IMR-90 (cell line): ENCODE results near the gene RAB39B. TPM values are rescaled to one million over a fixed set of nuclear protein-coding genes. Genes with fewer than 3 reads are reported as not detected.

Experiments used
- ATAC-seq: fragments of 200-7000 bp; cut with Tn5 transposase; 2 replicates; pipeline ENCODE4 v1.9.1; 2020; ENCODE audit warnings: low read depth, mild to moderate bottlenecking, moderate library complexity
- BruUV-seq: library from RNA; stranded (reverse); fragments of 400-500 nt; replicated peaks from 2 replicates; lab custom pipeline; 2021; lab: Mats Ljungman, UMichigan
- CTCF ChIA-PET: fragments of 300-600 bp; formaldehyde crosslinking; extraction: SDS; loops from one replicate; lab custom pipeline; 2021; ENCODE audit warnings: antibody characterized with exemption; lab: Yijun Ruan, JAX
- POLR2A ChIA-PET: fragments of 300-600 bp; sonication (Branson Sonifier 250); formaldehyde crosslinking; loops from one replicate; lab custom pipeline; 2022; ENCODE audit warnings: antibody characterized with exemption; ENCODE audit not compliant: unreplicated experiment; lab: Charles Lee
- DNase-seq: peaks from one replicate; pipeline ENCODE4 v3.0.0; 2013
- H2AFZ ChIP-seq: replicated peaks from 2 replicates; pipeline ENCODE3; 2013; ENCODE audit warnings: low read length, mild to moderate bottlenecking; ENCODE audit not compliant: poor library complexity
- H2AK5ac ChIP-seq: 2 replicates; pipeline ENCODE4 v1.6.1; 2013; ENCODE audit warnings: low read depth, low read length, inconsistent platforms
- H2AK9ac ChIP-seq: replicated peaks from 2 replicates; pipeline ENCODE3; 2013; ENCODE audit warnings: mild to moderate bottlenecking, low read depth, low read length, moderate library complexity; ENCODE audit not compliant: poor library complexity
- H2BK120ac ChIP-seq: 2 replicates; pipeline ENCODE4 v1.6.1; 2013; ENCODE audit warnings: low read depth, low read length, inconsistent platforms
- H2BK15ac ChIP-seq: 3 replicates; pipeline ENCODE4 v1.6.1; 2013; ENCODE audit warnings: low read depth, low read length, inconsistent platforms
- H2BK20ac ChIP-seq: 2 replicates; pipeline ENCODE4 v1.6.1; 2013; ENCODE audit warnings: low read depth, mild to moderate bottlenecking, inconsistent platforms, low read length, moderate library complexity
- H2BK5ac ChIP-seq: 2 replicates; pipeline ENCODE4 v1.6.1; 2013; ENCODE audit warnings: mild to moderate bottlenecking, low read depth, low read length, inconsistent platforms; ENCODE audit not compliant: poor library complexity, severe bottlenecking
- H3K14ac ChIP-seq: replicated peaks from 2 replicates; pipeline ENCODE4 v1.6.1; 2013; ENCODE audit warnings: low read depth, low read length, inconsistent platforms
- H3K18ac ChIP-seq: 2 replicates; pipeline ENCODE4 v1.6.1; 2013; ENCODE audit warnings: low read depth, low read length, control low read depth
- H3K23ac ChIP-seq: 2 replicates; pipeline ENCODE4 v1.6.1; 2013; ENCODE audit warnings: low read depth, low read length, inconsistent platforms
- H3K27ac ChIP-seq: 2 replicates; pipeline ENCODE4 v1.5.1; 2013; ENCODE audit warnings: mild to moderate bottlenecking, control low read depth, low read length; ENCODE audit not compliant: insufficient read depth
- H3K27me3 ChIP-seq: 2 replicates; pipeline ENCODE4 v1.6.1; 2013; ENCODE audit warnings: low read length; ENCODE audit not compliant: control insufficient read depth, insufficient read depth
- H3K36me3 ChIP-seq: 2 replicates; pipeline ENCODE4 v1.6.1; 2013; ENCODE audit warnings: low read length, mixed read lengths; ENCODE audit not compliant: control insufficient read depth, insufficient read depth
- H3K4ac ChIP-seq: 2 replicates; pipeline ENCODE4 v1.6.1; 2013; ENCODE audit warnings: low read depth, low read length, inconsistent platforms
- H3K4me1 ChIP-seq: 2 replicates; pipeline ENCODE4 v1.6.1; 2013; ENCODE audit warnings: low read length, mixed read lengths; ENCODE audit not compliant: control insufficient read depth, insufficient read depth
- H3K4me2 ChIP-seq: 2 replicates; pipeline ENCODE4 v1.6.1; 2013; ENCODE audit warnings: low read depth, mild to moderate bottlenecking, control low read depth, low read length, moderate library complexity
- H3K4me3 ChIP-seq: 2 replicates; pipeline ENCODE4 v1.5.1; 2013; ENCODE audit warnings: low read depth, mild to moderate bottlenecking, control low read depth, low read length, moderate library complexity; ENCODE audit not compliant: insufficient read depth
- H3K56ac ChIP-seq: 2 replicates; pipeline ENCODE4 v1.6.1; 2013; ENCODE audit warnings: low read length, inconsistent platforms; ENCODE audit not compliant: insufficient read depth; ENCODE audit errors: extremely low read depth
- H3K79me1 ChIP-seq, 2 experiments: 2 replicates each; pipeline ENCODE4 v1.6.1; 2013; ENCODE audit warnings: low read length in 2 of 2, inconsistent platforms in 1 of 2, low read depth in 1 of 2
- H3K9ac ChIP-seq: 2 replicates; pipeline ENCODE4 v1.6.1; 2013; ENCODE audit warnings: low read depth, low read length, control low read depth
- H3K9me1 ChIP-seq: 2 replicates; pipeline ENCODE4 v1.6.1; 2013; ENCODE audit warnings: low read length, inconsistent platforms; ENCODE audit not compliant: insufficient read depth
- H3K9me3 ChIP-seq: 2 replicates; pipeline ENCODE4 v1.6.1; 2013; ENCODE audit warnings: low read length; ENCODE audit not compliant: control insufficient read depth, insufficient read depth
- H4K20me1 ChIP-seq: 2 replicates; pipeline ENCODE4 v1.6.1; 2013; ENCODE audit warnings: low read length, inconsistent platforms; ENCODE audit not compliant: insufficient read depth
- H4K5ac ChIP-seq: 2 replicates; pipeline ENCODE4 v1.6.1; 2013; ENCODE audit warnings: mild to moderate bottlenecking, low read depth, low read length, control low read depth
- H4K8ac ChIP-seq, 2 experiments: 2 replicates each; pipeline ENCODE4 v1.6.1; 2013; ENCODE audit warnings: low read depth in 2 of 2, low read length in 2 of 2, control low read depth in 1 of 2, inconsistent platforms in 1 of 2
- H4K91ac ChIP-seq: 2 replicates; pipeline ENCODE4 v1.6.1; 2013; ENCODE audit warnings: low read depth, low read length, inconsistent platforms; ENCODE audit not compliant: insufficient read depth
- BHLHE40 ChIP-seq: fragments of 150-350 bp; IDR thresholded peaks from 2 replicates; pipeline ENCODE4 v1.6.1; 2016; ENCODE audit warnings: mild to moderate bottlenecking, low read depth, low read length
- CEBPB ChIP-seq: IDR thresholded peaks from 2 replicates; pipeline ENCODE4 v1.6.1; 2012; ENCODE audit warnings: low read depth, low read length, improper control_type of control experiment
- CHD1 ChIP-seq: IDR thresholded peaks from 2 replicates; pipeline ENCODE4 v1.6.1; 2012; ENCODE audit warnings: low read depth, low read length, improper control_type of control experiment
- CTCF ChIP-seq: conservative IDR thresholded peaks from 2 replicates; pipeline ENCODE4 v1.5.1; 2012; ENCODE audit warnings: mild to moderate bottlenecking, low read depth, low read length, improper control_type of control experiment
- ELK1 ChIP-seq: fragments of 150-350 bp; IDR thresholded peaks from 2 replicates; pipeline ENCODE4 v1.6.1; 2016; ENCODE audit warnings: low read depth, mild to moderate bottlenecking, low read length, moderate library complexity, borderline replicate concordance
- FOS ChIP-seq: fragments of 150-350 bp; IDR thresholded peaks from 2 replicates; pipeline ENCODE4 v1.6.1; 2016; ENCODE audit warnings: low read depth, low read length
- MAFK ChIP-seq: IDR thresholded peaks from 2 replicates; pipeline ENCODE4 v1.6.1; 2012; ENCODE audit warnings: low read depth, low read length, improper control_type of control experiment
- MAZ ChIP-seq: IDR thresholded peaks from 2 replicates; pipeline ENCODE4 v1.6.1; 2012; ENCODE audit warnings: low read depth, mild to moderate bottlenecking, low read length, improper control_type of control experiment, moderate library complexity, borderline replicate concordance
- MXI1 ChIP-seq: IDR thresholded peaks from 2 replicates; pipeline ENCODE4 v1.6.1; 2012; ENCODE audit warnings: low read depth, mild to moderate bottlenecking, low read length, moderate library complexity, borderline replicate concordance
- NFE2L2 ChIP-seq: fragments of 150-350 bp; IDR thresholded peaks from 2 replicates; pipeline ENCODE4 v1.6.1; 2016; ENCODE audit warnings: low read depth, mild to moderate bottlenecking, low read length
- POLR2A ChIP-seq: IDR thresholded peaks from 2 replicates; pipeline ENCODE4 v1.6.1; 2012; ENCODE audit warnings: mild to moderate bottlenecking, low read depth, low read length
- RAD21 ChIP-seq: IDR thresholded peaks from 2 replicates; pipeline ENCODE4 v1.6.1; 2012; ENCODE audit warnings: low read length, improper control_type of control experiment
- RCOR1 ChIP-seq: IDR thresholded peaks from 2 replicates; pipeline ENCODE4 v1.6.1; 2012; ENCODE audit warnings: mild to moderate bottlenecking, low read length, improper control_type of control experiment; ENCODE audit not compliant: insufficient replicate concordance
- RFX5 ChIP-seq: IDR thresholded peaks from 2 replicates; pipeline ENCODE4 v1.8.0; 2012; ENCODE audit warnings: low read depth, mild to moderate bottlenecking, low read length, moderate library complexity
- SMC3 ChIP-seq: fragments of 150-350 bp; IDR thresholded peaks from 2 replicates; pipeline ENCODE4 v1.6.1; 2016; ENCODE audit warnings: low read depth, mild to moderate bottlenecking, antibody characterized with exemption, low read length, moderate library complexity
- WGBS, 2 experiments: methylation state at CpG; one replicate each; pipeline versions ENCODE4 v1.1.5 to v1.1.7; 2013; ENCODE audit warnings: missing lambda C conversion rate in 2 of 2; ENCODE audit not compliant: insufficient read length in 1 of 2; ENCODE audit errors: extremely low coverage in 2 of 2; 5-methylcytosine and 5-hydroxymethylcytosine counted together
- dilution Hi-C: fragments of 300-500 bp; cut with HindIII; formaldehyde crosslinking; loops from one replicate; pipeline ENCODE4 v1.14.3; 2018; ENCODE audit warnings: low sequenced_read_pairs; ENCODE audit not compliant: unreplicated experiment
- in situ Hi-C: fragments of 300-500 bp; cut with MboI; formaldehyde crosslinking; loops from 3 replicates; pipeline ENCODE4 v1.14.3; 2019; ENCODE audit warnings: low sequenced_read_pairs, inconsistent platforms, mixed read lengths
- intact Hi-C: fragments of 100-400 bp; cut with micrococcal nuclease; formaldehyde crosslinking; loops from 2 replicates; pipeline ENCODE4 v1.10.0; 2022
- polyA plus RNA-seq, 3 experiments: library from polyadenylated mRNA; depleted of rRNA; stranded (reverse); fragments of >200 nt; gene quantifications; 2 replicates each; pipeline ENCODE4 v1.2.3, GENCODE V29; 2012; ENCODE audit warnings: low replicate concordance in 1 of 3
- total RNA-seq: library from RNA; depleted of rRNA; stranded (reverse); fragments of >200 nt; gene quantifications from 2 replicates; pipeline ENCODE4 v1.2.3, GENCODE V29; 2012
- TF ChIP-seq, protein P1 (sequence below): fragments of 150-350 bp; IDR thresholded peaks from 2 replicates; pipeline ENCODE4 v1.6.1; 2017; ENCODE audit warnings: mild to moderate bottlenecking, antibody characterized with exemption, low read length, low read depth

RAB39B gene
- total and polyA plus RNA-seq, 2 of the 4 experiments (the other 2 are of a cell fraction), result 0.29 to 0.54 TPM

DNA sequence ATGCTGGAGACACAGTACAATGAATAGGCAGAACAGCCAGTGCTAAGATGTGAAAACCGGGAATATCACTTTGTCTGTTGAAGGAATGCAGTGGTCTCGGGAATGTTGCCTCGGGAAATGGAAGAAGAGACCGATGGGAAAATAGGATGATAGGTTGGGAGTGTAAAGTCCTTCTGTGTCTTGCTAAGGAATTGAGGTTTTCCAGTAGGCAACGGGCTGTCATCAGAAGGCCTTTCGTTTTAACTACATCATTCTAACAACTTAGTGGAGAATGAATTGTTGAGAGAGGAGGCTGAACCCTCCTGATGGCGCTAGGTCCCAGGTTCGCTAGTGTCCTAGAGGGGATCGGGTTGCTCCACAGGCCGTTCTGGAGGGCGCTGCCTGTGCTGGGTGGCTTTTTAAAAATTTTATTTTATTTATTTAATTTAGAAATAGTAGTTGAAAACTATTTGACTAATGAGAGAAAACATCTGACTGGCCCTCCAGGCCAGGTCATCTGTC lies 47.3 kb downstream of the RAB39B start:
- no peak for TF ChIP-seq ELK1
- TF ChIP-seq, protein P1, sequence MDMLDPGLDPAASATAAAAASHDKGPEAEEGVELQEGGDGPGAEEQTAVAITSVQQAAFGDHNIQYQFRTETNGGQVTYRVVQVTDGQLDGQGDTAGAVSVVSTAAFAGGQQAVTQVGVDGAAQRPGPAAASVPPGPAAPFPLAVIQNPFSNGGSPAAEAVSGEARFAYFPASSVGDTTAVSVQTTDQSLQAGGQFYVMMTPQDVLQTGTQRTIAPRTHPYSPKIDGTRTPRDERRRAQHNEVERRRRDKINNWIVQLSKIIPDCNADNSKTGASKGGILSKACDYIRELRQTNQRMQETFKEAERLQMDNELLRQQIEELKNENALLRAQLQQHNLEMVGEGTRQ, result no peak
- no peak for TF ChIP-seq MAZ
- no peak for TF ChIP-seq CHD1
- TF ChIP-seq MAFK, result no peak
- no peak for TF ChIP-seq POLR2A
- no peak for TF ChIP-seq CTCF
- no peak for TF ChIP-seq RCOR1
- TF ChIP-seq SMC3, result no peak
- TF ChIP-seq CEBPB, result no peak
- no peak for TF ChIP-seq MXI1
- TF ChIP-seq RFX5, result no peak
- no peak for TF ChIP-seq NFE2L2
- TF ChIP-seq FOS, result no peak
- TF ChIP-seq RAD21, result no peak
- TF ChIP-seq BHLHE40, result no peak
- dilution Hi-C loops (no loop called here), intact Hi-C loops (loop anchor here (2.0 to 10.0 kb wide), 2 partner anchors 122 to 604 kb away; no protein-coding TSS in a partner anchor), in situ Hi-C loops (no loop called here)
- no peak overlapping the region for H2BK15ac ChIP-seq
- H2BK120ac ChIP-seq, result no peak overlapping the region
- peak overlapping the region; percentile 92 for H3K4me3 ChIP-seq
- ChIA-PET POLR2A (no interaction called here), CTCF (interaction anchor here (1.4 kb wide), 1 partner anchor 9 kb away, joined by 5 read pairs; no protein-coding TSS in a partner anchor)
- WGBS, 2 experiments, result no CpG with 5 or more reads among the region's 11 CpGs
- peak overlapping the region; percentile 59 for H2AK9ac ChIP-seq
- H3K4me2 ChIP-seq, result peak overlapping the region; percentile 69
- H4K20me1 ChIP-seq, result peaks cover 4% of the 10 kb centered on the region
- peak overlapping the region; percentile 68; the same call in 1 of the 2 replicates for H3K14ac ChIP-seq
- no peak overlapping the region for H2BK20ac ChIP-seq
- H3K9me1 ChIP-seq, result no peaks in the 10 kb centered on the region
- H3K4me1 ChIP-seq, result no peaks in the 10 kb centered on the region
- H3K9ac ChIP-seq, result peak overlapping the region; percentile 81
- peak overlapping the region; percentile 95 for H2AFZ ChIP-seq
- 0 out of 2 replicates have a peak overlapping the region, but pooled peaks have one; percentile 32 for H3K56ac ChIP-seq
- ATAC-seq (peak; percentile 11; the same call in 1 of the 2 replicates), DNase-seq (peak; percentile 4)
- H3K4ac ChIP-seq, result peak overlapping the region; percentile 57; the same call in 1 of the 2 replicates
- H4K5ac ChIP-seq, result no peak overlapping the region
- H3K79me1 ChIP-seq, result no peaks in the 10 kb centered on the region; a peak in 2 of 4 replicates
- H3K27ac ChIP-seq, result peak overlapping the region; percentile 16
- H3K9me3 ChIP-seq, result no peaks in the 10 kb centered on the region
- H2BK5ac ChIP-seq, result peak overlapping the region; percentile 1
- no TSS peak for BruUV-seq
- no peaks in the 10 kb centered on the region for H3K27me3 ChIP-seq
- peaks cover 3% of the 10 kb centered on the region; the same call in 1 of the 2 replicates for H3K36me3 ChIP-seq
- H3K23ac ChIP-seq, result peak overlapping the region; percentile 80
- H2AK5ac ChIP-seq, result 0 out of 2 replicates have a peak overlapping the region, but pooled peaks have one; percentile 13
- no peak overlapping the region for H3K18ac ChIP-seq
- no peak overlapping the region for H4K8ac ChIP-seq
- no peak overlapping the region for H4K91ac ChIP-seq
